ENCODE results near the gene SLC8A1. TPM values are rescaled to one million over a fixed set of nuclear protein-coding genes. Genes with fewer than 3 reads are reported as not detected.
A peak's percentile ranks its signal among the peaks of the same experiment; 100 is the strongest.

The SLC8A1 gene
- total and polyA plus RNA-seq, 8 donors = 5.4 to 39.7 (median 6.6) TPM

GRCh38 chr2:40251137-40251536, 200.8 kb downstream of the SLC8A1 start:
- Histone ChIP-seq H3K9me3 (no peaks in the 10 kb centered on the region), H3K27me3 (no peaks in the 10 kb centered on the region), H3K4me3 (no peak overlapping the region), H3K4me1 (no peaks in the 10 kb centered on the region), H3K27ac (no peak overlapping the region), H3K36me3 (no peaks in the 10 kb centered on the region)
- DNase-seq (peak in 1 of 4 donors; percentile 63), ATAC-seq (peak; percentile 73)
- TF ChIP-seq, protein P1, sequence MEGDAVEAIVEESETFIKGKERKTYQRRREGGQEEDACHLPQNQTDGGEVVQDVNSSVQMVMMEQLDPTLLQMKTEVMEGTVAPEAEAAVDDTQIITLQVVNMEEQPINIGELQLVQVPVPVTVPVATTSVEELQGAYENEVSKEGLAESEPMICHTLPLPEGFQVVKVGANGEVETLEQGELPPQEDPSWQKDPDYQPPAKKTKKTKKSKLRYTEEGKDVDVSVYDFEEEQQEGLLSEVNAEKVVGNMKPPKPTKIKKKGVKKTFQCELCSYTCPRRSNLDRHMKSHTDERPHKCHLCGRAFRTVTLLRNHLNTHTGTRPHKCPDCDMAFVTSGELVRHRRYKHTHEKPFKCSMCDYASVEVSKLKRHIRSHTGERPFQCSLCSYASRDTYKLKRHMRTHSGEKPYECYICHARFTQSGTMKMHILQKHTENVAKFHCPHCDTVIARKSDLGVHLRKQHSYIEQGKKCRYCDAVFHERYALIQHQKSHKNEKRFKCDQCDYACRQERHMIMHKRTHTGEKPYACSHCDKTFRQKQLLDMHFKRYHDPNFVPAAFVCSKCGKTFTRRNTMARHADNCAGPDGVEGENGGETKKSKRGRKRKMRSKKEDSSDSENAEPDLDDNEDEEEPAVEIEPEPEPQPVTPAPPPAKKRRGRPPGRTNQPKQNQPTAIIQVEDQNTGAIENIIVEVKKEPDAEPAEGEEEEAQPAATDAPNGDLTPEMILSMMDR (IDR thresholded peaks at IDR 0.05) = no peak
- intact Hi-C loops (cut with DNase I) = no loop called here

- DNase-seq (no peak), ATAC-seq (no peak)
- no peaks in the 10 kb centered on the region for H3K27me3 ChIP-seq
- H3K27ac ChIP-seq = no peak overlapping the region
- H3K36me3 ChIP-seq = no peaks in the 10 kb centered on the region
- H3K4me3 ChIP-seq = no peak overlapping the region
- TF ChIP-seq, protein P1 (IDR thresholded peaks at IDR 0.05) = no peak
- intact Hi-C loops (cut with DNase I) = no loop called here
- peaks cover 0 to 2% of the 10 kb centered on the region in 2 donors for H3K4me1 ChIP-seq
- no peaks in the 10 kb centered on the region for H3K9me3 ChIP-seq
These were observed 202.3 kb downstream of the SLC8A1 start for GRCh38 chr2:40249577-40249976.

DNA sequence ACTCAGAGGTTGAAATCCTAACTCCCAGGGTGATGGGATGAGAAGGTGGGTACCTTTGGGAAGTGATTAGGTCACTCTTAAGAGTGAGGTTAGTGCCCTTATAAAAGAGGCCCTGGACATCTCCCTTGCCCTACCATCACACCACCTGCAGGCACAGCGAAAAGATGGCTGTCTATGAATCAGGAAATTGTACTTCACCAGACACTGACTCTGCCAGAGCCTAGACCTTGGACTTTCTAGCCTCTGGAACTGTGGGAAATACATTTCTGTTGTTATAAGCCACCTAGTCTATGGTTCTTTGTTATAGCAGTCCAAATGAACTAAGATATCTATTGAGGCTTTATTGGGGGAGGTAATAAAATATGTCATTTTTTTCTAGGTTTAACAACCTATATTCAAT, 203.6 kb downstream of the SLC8A1 start:
- intact Hi-C loops (cut with DNase I) = no loop called here
- Histone ChIP-seq H3K36me3 (no peaks in the 10 kb centered on the region), H3K9me3 (no peaks in the 10 kb centered on the region), H3K27ac (no peak overlapping the region), H3K4me1 (peaks cover 5 to 10% of the 10 kb centered on the region in 2 donors), H3K27me3 (no peaks in the 10 kb centered on the region), H3K4me3 (no peak overlapping the region)
- no peak for DNase-seq
- ATAC-seq = no peak
- TF ChIP-seq, protein P1 (IDR thresholded peaks at IDR 0.05) = no peak

DNA sequence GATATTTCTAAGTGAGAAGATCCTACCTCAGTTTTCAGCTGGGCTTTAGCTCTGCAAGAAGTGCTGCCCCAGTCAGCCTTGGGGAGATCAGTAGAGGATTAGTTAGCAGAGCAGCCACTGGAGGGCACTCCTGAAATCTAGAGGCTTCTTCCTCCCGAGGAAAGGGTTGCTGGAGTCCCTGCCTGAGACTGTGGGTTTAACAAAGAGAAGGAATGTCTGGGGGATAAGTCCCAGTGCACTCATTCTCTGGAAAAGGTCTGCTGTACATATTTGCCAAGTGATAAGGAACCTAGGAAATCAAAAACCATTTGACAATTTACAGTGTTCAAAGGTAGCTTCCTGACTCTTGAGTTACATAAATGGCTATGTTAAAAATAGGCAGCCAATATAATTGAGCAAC, 207.2 kb downstream of the SLC8A1 start:
- DNase-seq (peak in 1 of 4 donors; percentile 49), ATAC-seq (peak; percentile 91)
- no peaks in the 10 kb centered on the region for H3K9me3 ChIP-seq
- intact Hi-C loops (cut with DNase I) = no loop called here
- H3K27ac ChIP-seq = no peak overlapping the region
- TF ChIP-seq, protein P1 (IDR thresholded peaks at IDR 0.05) = peak; percentile 27 to 33
- peaks cover 5 to 10% of the 10 kb centered on the region in 2 donors for H3K4me1 ChIP-seq
- no peaks in the 10 kb centered on the region for H3K27me3 ChIP-seq
- no peaks in the 10 kb centered on the region for H3K36me3 ChIP-seq
- no peak overlapping the region for H3K4me3 ChIP-seq

GRCh38 chr2:40244251-40244650, 207.6 kb downstream of the SLC8A1 start:
- Histone ChIP-seq H3K27ac (no peak overlapping the region), H3K4me1 (peaks cover 5 to 10% of the 10 kb centered on the region in 2 donors), H3K4me3 (no peak overlapping the region), H3K36me3 (no peaks in the 10 kb centered on the region), H3K9me3 (no peaks in the 10 kb centered on the region), H3K27me3 (no peaks in the 10 kb centered on the region)
- TF ChIP-seq, protein P1 (IDR thresholded peaks at IDR 0.05) = no peak
- no peak for DNase-seq
- no peak for ATAC-seq
- intact Hi-C loops (cut with DNase I) = no loop called here

Measured in left lung (tissue), 10 donors.